Fibroblast of skin of right quadriceps (primary cell): ENCODE measurements around the gene TIAM2.
"Not testable (repeated sequence)": the region's sequence is repeated elsewhere in the genome, so short reads cannot be mapped to it uniquely, and the experiment has no call there.

Experiments
- DNase-seq: peaks from one replicate; pipeline ENCODE4 v3.0.0-alpha.2; 2013

The TIAM2 gene

DNA sequence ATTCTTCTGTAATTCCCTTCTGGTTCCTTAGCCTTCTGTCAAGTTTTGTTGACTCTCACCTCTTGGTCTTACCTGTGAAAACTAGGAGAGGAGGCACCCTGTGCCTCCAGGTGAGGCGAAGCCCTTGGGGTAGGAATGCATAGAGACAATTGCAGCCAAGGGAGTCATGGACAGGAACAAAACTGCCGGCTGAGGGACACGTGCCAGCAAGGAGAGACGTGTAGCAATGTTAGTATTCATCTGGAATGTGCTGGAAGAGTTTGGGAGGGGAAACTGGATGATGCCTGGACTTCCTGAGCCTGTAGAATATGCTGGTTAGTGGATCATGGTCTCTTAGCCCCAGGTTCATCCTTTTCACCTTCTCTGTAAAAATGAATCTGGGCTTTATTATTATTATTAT, 3.9 kb upstream of the TIAM2 start:
- DNase-seq: no peak

DNA sequence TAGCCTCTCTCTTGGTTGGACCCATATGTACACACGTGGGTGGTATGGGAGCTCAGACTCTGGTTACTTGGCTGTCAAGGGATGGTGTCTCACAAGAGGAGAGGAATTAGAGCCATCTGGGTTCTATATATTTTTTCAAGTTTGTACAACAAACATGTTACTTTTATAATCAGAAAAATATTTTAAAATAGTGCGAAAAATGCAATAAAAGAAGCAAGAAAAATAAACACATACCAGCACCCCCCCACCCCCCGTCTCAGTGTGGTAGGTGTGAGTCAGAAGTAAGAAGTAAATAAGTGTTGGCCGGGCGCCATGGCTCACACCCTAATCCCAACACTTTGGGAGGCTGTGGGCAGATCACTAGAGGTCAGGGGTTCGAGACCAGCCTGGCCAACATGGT, 2.1 kb upstream of the TIAM2 start:
- peak; percentile 83 for DNase-seq

DNA sequence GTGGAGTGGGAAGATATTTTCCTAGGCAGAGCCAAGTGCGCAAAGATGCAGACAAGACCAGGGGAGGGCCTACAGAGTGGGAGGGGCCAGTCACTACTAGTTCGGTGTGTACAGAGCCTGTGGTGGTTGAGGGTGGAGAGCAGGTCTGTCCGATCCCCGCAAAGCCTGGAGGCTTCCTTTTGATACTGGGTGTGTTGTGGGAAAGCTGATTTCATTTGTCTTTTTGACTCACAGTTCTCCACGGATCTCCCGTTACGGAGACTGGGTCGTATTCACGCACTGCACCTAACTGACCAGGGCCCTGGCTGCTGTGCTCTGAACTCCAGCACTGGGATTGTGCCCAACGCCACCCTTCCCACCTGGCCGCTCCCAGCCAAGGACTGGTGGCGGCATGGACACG, 1.4 kb upstream of the TIAM2 start:
- no peak for DNase-seq

DNA sequence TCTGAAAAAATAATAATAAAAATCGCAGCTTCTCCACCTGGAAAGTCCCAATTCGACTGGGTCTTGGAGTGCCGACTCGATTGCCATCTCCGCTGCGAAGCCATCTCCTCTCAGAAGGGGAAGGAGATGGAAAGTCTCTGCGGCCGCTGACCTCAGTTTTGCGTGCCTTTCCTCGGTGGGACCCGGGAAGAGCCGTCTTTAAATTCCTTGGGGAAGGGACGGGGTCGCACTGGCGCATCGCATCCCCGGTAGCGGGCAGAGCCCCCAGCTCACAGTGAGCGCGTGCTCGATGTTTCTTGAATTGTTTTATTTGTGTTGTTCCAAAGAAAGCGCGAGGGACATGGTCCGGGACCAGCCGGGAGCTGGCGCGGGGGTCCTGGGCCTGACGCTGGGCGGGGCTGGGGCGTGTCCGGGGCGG, 270 bp upstream of the TIAM2 start:
- no peak for DNase-seq

DNA sequence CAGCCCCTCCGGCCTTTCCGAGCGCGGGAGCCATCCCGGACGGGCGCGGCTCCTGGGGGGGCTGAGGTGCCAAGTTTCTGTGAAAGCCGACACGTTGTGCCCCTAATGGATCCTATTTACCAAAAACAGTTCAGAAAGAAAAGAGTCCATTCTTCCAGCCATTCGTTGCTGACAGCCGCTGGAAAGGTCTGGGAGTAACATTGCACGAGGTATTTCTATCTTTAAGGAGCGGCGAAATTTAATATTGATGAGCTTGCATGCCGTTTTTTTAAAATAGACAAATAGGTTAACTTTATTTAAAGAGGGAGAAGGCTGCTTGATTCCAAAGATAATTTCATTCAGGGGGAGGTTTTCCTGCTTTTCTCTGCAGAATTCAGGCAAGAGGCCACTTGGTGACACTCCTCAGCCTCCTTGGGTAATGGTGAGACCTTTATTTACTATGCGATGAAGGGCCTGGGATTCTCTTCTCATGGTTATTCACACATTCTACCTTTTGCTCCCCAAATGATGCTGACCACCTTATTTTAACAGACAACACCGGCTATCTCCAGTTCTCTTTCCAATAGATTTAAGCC, 988 bp downstream of the TIAM2 start:
- no peak for DNase-seq

DNA sequence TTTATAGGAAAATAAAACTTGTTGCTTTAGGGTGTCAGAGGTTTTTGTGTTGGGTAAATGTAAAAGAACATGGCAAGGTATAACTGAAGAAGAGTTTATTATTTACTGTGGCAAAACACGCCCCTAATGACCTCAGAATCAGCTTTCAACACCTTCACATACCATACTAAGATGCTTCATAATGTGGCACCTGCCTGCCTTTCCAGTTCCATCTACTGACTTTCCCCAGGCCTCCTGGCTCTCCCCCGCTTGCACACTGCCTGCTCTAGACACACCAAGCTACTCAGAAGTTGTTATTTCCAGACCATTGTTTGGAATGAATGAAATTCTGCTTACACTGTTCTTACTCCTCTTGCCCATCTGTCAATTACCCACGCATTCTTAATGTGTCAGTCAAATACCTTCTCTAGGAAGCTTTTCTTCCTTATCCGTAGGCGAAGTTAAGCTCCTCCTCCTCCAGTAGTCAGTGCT, 1.8 kb downstream of the TIAM2 start:
- DNase-seq: no peak

DNA sequence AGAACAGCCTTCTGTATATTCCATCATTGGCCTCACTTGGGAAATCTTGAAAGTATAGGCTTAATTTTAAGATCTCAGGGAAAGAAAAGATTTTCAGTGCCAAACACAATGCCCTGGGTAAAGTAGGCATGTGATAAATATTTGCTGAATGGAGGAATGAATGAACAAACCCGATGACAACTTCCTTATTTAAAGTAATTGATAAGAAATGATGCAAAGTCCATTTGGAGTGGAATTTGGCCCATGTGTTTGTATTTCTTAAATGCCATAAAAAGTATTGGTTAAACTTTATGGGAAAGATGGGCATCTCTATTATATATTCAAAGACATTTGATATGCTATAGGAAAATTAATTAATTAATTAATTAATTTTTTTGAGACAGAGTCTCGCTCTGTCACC, 3.7 kb downstream of the TIAM2 start:
- no peak for DNase-seq

DNA sequence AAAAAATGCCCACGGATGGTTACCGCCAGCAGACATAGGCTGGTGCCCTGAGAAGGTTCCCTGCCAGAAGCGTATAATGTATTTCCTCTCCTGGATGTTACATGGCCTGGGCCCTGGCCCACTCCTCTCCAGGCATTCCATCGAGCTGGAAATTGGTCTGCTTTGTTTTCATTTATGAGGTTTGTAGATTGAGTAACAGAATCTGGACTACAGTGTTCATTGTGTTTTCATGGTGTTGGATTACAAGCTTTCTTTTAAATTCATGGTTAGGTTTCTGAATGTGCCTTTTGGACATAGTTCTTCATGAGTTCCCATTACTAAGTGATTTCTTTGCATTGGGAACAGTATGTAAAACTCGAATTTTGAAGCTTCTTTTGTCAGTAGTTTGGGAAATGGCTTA, 6.4 kb downstream of the TIAM2 start:
- DNase-seq: no peak

DNA sequence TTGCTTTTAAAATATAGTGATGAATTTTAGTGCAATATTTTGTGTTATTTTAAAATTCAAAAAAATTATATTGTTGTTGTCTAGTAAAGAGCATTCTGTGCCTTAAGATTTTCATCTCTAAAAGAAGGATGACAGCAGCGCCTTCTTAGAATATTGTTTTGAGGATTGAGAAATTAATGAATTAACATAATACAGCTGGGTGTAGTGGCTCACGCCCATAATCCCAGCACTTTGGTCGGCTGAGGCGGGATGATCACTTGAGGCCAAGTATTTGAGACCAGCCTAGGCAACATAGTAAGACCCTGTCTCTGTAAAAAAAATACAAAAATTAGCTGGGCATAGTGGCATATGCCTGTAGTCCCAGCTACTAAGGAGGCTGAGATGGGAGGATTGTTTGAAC, 6.8 kb downstream of the TIAM2 start:
- DNase-seq: no peak

DNA sequence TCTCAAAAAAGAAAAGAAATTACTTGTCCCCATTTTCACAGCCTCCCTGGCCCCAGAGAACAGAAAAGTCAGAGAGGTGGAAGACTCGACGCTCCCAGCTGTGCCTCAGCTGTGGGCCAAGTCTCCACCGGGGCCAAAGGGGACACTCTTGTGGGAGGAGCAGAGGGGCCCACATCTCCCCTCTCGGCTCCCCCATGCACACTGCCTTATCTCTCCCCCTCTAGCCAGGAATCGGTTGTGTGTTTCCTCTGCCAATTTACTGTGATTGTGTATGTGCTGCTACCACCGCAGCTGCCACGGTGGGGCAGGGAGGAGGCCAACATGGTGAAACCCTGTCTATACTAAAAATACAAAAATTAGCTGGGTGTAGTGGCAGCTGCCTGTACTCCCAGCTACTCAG, 8.4 kb downstream of the TIAM2 start:
- DNase-seq: no peak

DNA sequence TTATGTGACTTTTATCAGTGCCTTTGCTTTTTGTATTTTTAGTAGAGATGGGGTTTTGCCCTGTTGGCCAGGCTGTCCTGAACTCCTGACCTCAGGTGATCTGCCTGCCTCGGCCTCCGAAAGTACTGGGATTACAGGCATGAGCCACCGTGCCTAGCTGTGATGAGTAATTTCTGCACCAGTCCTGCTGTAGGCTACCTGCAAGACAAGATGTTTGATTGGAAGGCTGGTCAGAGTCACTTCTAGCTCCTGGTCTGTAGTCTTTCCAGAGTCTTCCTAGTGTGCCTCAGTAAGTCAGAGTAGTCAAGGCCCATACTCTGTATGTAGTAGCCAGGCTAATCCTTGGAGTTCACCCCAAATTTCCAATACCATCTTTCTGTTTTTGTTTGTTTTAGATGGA, 8.9 kb downstream of the TIAM2 start:
- DNase-seq: no peak

DNA sequence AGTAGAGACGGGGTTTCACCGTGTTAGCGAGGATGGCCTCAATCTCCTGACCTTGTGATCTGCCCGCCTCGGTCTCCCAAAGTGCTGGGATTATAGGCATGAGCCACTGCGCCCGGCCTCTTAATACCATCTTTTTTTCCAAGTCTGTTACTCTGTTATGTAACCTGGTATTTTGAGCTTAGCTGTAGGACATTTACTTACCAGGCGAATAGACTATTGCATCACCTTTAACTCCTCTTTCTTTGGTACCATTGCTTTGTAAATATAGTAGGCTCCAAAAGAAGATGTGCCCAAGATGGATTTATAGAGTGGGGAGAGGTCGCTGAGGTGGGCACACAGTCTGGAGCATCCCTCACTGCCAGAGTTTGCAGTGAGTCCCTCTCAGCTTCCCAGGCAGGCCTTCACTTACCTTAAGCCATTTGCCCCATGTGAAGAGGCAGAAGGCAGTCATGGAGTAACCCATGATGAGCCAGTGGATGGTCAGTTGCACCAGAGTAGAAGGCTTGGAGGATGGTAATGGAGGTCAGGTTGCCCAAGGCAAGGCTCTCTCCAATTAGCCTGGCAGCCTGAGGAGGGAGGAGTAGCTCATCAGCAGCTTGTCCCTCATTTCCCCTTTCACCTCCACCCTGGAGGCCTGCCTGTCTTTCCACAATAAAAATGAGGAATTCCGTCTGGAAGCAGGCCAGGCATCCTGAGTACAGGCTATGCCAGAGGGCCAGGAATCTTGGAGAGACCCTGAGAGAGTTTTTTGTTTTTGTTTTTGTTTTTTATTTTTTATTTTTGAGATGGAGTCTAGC, 9.7 kb downstream of the TIAM2 start:
- DNase-seq: no peak

DNA sequence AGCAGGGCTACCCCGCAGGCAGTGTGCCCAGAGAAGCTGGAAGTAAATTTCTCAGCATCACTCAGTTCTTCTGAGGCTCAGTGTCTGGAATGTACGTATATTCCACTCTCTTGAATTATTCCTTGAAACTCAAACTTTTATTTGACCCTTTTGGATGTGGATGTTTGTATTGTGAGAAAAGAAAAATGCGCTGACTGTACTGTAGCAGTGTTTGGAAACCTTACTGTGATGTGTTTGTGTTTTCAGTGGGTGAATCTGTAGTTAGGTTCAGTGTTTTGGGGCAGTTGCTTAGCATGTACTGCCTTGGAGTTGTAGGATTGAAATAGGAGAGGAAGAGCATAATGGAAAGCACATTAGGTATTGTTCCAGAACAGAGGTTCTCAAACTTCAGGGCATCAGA, 13.5 kb downstream of the TIAM2 start:
- DNase-seq: no peak

DNA sequence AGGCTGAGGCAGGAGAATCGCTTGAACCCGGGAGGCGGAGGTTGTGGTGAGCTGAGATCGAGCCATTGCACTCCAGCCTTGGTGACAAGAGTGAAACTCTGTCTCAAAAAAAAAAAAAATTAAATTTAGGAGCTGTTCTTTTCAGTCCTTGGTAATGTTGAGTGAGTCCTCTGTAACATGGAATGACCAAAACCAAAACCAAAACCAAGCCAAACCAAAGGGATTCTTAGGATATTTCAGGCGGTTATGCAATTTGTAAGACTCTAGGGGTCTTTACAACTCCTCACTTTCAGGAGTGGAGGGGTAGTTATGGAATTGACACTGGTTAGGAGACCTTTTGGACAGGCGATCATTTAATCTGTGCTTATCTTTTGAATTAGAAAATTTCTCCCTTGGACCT, 15.8 kb downstream of the TIAM2 start:
- DNase-seq: peak; percentile 49

DNA sequence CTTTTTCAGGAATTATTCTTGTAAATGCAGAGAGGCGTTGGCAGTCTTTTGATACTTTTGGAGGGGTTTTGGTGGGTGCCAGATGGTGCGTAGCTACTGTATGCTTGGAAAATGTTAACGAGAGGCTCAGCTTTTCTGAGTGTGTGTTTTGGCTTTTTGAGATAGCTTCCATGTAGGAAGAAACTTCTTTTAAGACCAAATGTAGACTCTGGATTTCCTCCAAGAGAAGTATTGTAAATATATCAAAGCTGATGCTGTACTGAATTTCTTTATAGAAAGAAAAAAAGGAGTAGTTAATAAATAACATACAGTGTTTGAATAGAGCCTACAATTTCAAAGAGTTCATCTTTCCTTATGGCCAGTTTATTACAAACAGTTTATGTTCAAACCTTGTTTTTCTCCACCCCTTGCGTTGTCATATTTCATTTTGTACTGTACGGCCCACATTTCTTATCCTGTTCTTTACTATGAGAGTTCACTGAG, 16.7 kb downstream of the TIAM2 start:
- DNase-seq: no peak

DNA sequence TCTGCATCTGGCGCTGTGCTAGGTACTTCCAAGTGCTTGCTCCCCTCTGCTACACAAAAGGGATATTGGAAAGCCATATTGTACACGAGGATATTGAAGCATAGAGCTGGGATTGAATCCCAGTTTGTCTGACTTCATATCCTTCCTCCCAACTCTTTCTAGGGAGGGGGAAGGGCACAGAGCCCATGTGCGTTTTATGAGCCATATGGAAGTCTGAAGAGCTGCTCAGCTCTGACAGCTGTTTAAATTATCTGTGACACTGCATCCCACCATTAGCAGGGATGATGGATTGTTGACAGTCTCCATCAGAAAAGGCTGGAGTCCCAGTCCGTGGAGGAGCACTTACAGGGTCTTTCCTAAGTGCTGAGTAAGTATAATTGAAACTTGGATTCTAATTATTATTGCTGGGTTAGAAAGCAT, 18.4 kb downstream of the TIAM2 start:
- DNase-seq: peak; percentile 74

DNA sequence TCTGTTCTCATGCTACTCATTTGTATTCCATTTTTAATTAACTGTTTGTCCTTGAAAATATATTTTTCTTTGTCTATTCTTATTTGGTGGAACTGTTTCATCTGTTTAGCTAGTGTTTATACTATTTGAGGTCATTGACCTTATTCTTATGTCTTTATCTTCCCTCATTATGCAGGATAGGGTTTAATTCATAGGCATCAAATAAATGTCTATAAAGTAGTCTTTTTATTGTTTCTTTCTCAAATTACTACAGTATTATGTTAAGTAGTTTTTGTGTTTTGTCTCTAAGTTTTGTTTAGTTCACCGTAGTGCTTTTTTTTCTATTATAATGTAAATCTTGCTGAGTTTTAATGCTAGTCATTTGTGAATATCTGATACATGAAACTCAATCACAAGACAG, 19.0 kb downstream of the TIAM2 start:
- DNase-seq: no peak

DNA sequence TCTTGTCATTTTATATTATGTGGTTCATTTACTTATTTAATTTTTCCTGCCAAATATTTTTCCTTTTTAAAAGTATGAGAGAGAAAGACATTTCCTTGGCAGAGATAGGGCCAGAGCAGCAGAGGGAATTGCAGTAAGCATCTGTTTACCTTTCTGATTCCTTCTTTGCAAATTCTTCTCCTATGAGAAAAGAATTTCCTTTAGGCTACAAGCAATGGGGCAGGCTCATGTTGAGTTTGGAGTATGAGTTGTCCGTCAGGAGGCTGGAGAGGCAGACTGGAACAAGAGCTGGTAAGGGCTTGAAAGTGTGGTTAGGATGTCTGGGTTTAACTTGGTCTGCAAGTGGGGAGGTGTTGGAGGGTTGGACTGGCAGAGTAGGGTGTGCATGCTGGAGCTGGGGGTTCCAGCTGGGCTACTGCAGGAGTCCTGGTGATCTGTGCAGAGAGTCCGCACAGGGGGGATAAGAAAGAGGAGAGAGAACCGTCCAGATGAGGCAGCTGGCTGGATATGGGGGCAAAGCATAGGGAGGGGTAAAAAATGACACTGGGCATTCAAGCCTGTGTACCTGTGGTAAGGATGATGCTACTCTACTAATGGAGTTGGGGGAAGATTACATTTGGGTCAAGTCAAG, 19.7 kb downstream of the TIAM2 start:
- DNase-seq: peak; percentile 72

DNA sequence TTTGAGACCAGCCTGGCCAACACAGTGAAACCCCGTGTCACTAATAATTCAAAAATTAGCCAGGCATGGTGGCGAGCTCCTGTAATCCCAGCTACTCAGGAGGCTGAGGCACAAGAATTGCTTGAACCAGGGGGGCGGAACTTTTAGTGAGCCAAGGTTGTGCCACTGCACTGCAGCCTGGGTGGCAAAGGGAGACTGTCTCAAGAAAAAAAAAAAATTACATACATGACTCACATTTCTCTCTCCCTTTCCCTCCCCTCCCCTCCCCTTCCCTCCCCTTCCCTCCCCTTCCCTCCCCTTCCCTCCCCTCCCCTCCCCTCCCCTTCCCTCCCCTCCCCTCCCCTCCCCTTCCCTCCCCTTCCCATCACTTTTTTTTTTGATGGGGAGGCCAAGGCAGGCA, 23.3 kb downstream of the TIAM2 start:
- not testable (repeated sequence) for DNase-seq

DNA sequence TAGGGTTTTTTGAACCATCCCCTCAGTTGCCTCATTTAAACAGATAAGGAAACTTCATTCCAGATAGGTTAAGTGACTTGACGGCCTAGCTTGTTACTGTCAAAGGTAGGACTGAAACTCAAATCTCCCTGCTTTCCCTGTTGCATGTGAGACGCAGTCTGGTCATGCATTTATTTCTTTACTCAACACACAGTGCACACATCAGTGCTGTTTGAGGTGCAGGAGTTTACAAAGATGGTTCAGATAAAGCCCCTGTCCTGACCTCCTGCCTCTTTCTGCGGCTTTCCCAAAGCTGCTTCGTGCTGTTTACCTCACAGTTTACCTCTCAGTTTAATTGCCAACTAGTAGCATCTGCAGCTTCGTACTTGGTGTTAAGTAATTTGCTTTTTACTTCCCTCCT, 26.6 kb downstream of the TIAM2 start:
- DNase-seq: no peak

DNA sequence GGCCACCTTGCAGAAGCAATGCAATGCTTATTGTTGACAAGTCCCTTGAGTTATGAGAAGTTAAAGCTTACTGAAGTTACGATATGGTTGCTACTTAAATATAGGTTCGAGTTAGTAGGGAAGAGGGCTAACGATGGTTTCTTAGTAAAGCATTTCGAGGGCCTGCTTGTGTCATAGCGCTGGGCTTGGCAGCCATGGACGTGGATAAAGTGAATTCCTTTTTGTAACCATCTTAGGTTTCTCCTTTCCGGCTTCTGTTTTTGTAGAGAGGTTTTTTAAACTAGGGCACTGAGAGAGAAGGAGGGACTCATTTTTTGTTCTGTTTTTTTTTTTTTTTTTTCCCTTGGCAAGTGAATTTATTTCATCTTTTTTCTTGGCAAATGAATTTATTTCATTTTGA, 27.6 kb downstream of the TIAM2 start:
- no peak for DNase-seq

DNA sequence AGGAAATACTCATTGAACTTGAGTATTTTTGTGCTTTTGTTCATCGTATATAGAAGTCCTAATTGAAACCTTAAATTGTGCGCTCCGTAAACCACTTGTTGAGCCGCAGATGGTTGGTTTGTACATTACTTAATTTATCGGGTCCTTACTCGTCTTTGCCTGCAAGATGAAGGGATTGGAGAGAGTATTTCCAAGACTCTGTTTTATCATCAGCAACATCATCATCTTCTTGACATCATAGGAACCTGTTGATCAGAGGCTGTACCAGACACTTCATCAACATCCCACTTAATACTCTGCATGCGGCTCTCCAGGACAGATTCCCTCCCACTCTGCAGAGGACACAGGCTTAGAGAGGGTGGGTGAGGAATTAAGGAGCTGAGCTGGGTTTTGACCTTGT, 28.6 kb downstream of the TIAM2 start:
- no peak for DNase-seq

DNA sequence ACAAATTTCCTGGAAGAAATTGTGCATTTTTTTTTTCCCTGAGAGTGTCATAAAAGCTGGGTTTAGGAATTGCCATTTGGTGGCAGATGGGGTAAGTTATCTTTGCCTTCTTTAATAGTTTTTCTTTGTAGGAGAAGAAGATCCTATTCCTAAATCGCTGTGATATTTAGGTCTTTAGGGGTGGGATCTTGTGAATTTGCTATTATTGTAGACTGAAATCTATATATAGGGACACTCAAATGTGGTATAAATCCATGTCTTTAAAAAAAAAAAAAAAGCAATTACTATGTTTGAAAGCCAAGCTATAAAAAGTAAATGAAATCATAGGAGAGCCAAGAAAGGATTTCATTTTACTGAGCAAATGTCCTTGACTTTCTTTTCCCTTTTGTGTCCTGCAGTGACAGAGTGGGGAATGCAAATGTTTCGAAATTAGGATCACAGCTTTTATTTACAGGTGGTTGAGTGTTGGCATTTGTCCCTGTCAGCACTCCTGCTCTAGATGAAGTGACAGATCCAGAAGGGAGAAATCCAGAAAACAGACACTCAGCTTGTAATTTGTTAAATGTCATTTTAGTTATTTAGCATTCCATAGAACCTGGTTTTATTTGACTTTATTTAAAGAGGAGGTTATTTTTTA, 29.4 kb downstream of the TIAM2 start:
- DNase-seq: no peak
